GM12878 (cell line): ENCODE data around the gene OOSP4B. TPM values are rescaled to one million over a fixed set of nuclear protein-coding genes. Genes with fewer than 3 reads are reported as not detected.

Experiments used
- ATAC-seq: fragments of 200-7000 bp; cut with Tn5 transposase; 3 replicates; pipeline ENCODE4 v1.9.1; 2020; ENCODE audit warnings: mild to moderate bottlenecking, moderate library complexity
- BruUV-seq: library from RNA; stranded (reverse); fragments of 400-500 nt; replicated peaks from 2 replicates; lab custom pipeline; 2021; lab: Mats Ljungman, UMichigan
- CTCF ChIA-PET: fragments of 300-600 bp; sonication (Branson Sonifier 250); formaldehyde crosslinking; extraction: SDS; loops from one replicate; lab custom pipeline; 2021; ENCODE audit warnings: inconsistent platforms; lab: Yijun Ruan, JAX
- POLR2A ChIA-PET: fragments of 350-600 bp; formaldehyde crosslinking; extraction: SDS; loops from one replicate; lab custom pipeline; 2021; ENCODE audit warnings: inconsistent platforms; lab: Charles Lee
- RAD21 ChIA-PET: fragments of 300-600 bp; sonication (Branson Sonifier 250); formaldehyde crosslinking; loops from one replicate; lab custom pipeline; 2023; ENCODE audit warnings: antibody characterized with exemption; ENCODE audit not compliant: unreplicated experiment; lab: Charles Lee
- SMC1A ChIA-PET: fragments of 300-600 bp; sonication (Branson Sonifier 250); formaldehyde crosslinking; loops from one replicate; lab custom pipeline; 2023; ENCODE audit not compliant: unreplicated experiment, uncharacterized antibody; lab: Charles Lee
- DNase-seq: peaks from one replicate; pipeline ENCODE4 v3.0.0-alpha.2; 2011; ENCODE audit warnings: low read depth, low spot score
- FAIRE-seq: peaks from 3 replicates; lab custom pipeline; 2011; peaks lifted over from hg19 to GRCh38; lab: Jason Lieb, UNC
- H2AFZ ChIP-seq: 2 replicates; pipeline ENCODE4 v1.6.0; 2011; ENCODE audit warnings: low read depth, low read length, control low read depth; ENCODE audit not compliant: control insufficient read depth
- H3K27ac ChIP-seq: 2 replicates; pipeline ENCODE4 v1.5.1; 2011; ENCODE audit warnings: control low read depth; ENCODE audit not compliant: control insufficient read depth, insufficient read depth
- H3K27me3 ChIP-seq, 2 experiments: replicated peaks in 1 of 2; 2 replicates each; pipeline versions ENCODE4 v1.6.0 to v1.6.1; 2011; ENCODE audit warnings: low read length in 1 of 2; ENCODE audit not compliant: control insufficient read depth in 2 of 2, insufficient read depth in 2 of 2
- H3K36me3 ChIP-seq, 2 experiments: 2 replicates each; pipeline ENCODE4 v1.5.1; 2011; ENCODE audit warnings: low read length in 1 of 2; ENCODE audit not compliant: control insufficient read depth in 2 of 2, insufficient read depth in 2 of 2
- H3K4me1 ChIP-seq: 2 replicates; pipeline ENCODE4 v1.6.1; 2011; ENCODE audit warnings: mild to moderate bottlenecking, low read length, moderate library complexity, mixed read lengths; ENCODE audit not compliant: control insufficient read depth, insufficient read depth
- H3K4me2 ChIP-seq: 2 replicates; pipeline ENCODE4 v1.6.0; 2011; ENCODE audit warnings: control low read depth; ENCODE audit not compliant: control insufficient read depth, insufficient read depth
- H3K4me3 ChIP-seq: fragments of 200-600 bp; sonication (generic); 2 replicates; pipeline ENCODE4 v1.5.1; 2016
- H3K79me2 ChIP-seq: 2 replicates; pipeline ENCODE4 v1.6.0; 2011; ENCODE audit warnings: low read length; ENCODE audit not compliant: control insufficient read depth, insufficient read depth
- H3K9ac ChIP-seq: 2 replicates; pipeline ENCODE4 v1.8.0; 2011; ENCODE audit warnings: low read length, control low read depth, mixed read lengths; ENCODE audit not compliant: control insufficient read depth, insufficient read depth
- H3K9me3 ChIP-seq: replicated peaks from 3 replicates; pipeline ENCODE4 v1.5.1; 2011; ENCODE audit warnings: mild to moderate bottlenecking, low read length; ENCODE audit not compliant: control insufficient read depth, insufficient read depth
- H4K20me1 ChIP-seq: 2 replicates; pipeline ENCODE4 v1.6.0; 2011; ENCODE audit not compliant: control insufficient read depth, insufficient read depth
- EZH2 ChIP-seq: IDR thresholded peaks from 2 replicates; pipeline ENCODE4 v1.6.1; 2012; ENCODE audit warnings: low read depth, mild to moderate bottlenecking, control low read depth, inconsistent platforms, low read length, borderline replicate concordance; ENCODE audit not compliant: control insufficient read depth
- JUNB ChIP-seq: IDR thresholded peaks from 2 replicates; pipeline ENCODE4 v1.6.1; 2016; ENCODE audit warnings: antibody characterized with exemption, mild to moderate bottlenecking
- POLR2AphosphoS5 ChIP-seq: IDR thresholded peaks from 2 replicates; pipeline ENCODE4 v1.6.1; 2011; ENCODE audit warnings: mild to moderate bottlenecking, low read length, inconsistent platforms
- SMAD1 ChIP-seq: fragments of 450-650 bp; IDR thresholded peaks from 2 replicates; pipeline ENCODE4 v1.6.1; 2018; ENCODE audit warnings: mild to moderate bottlenecking, low read depth; ENCODE audit not compliant: partially characterized antibody
- WGBS: methylation state at CpG from one replicate; pipeline ENCODE4 v1.1.6; 2016; ENCODE audit warnings: low lambda C conversion rate; ENCODE audit not compliant: insufficient replicate concordance, insufficient coverage; ENCODE audit errors: missing lambda C conversion rate; 5-methylcytosine and 5-hydroxymethylcytosine counted together
- in situ Hi-C: fragments of 300-500 bp; cut with MboI; formaldehyde crosslinking; loops from 9 replicates; pipeline ENCODE4 v1.14.3; 2018; ENCODE audit warnings: mixed read lengths
- intact Hi-C: fragments of 100-400 bp; cut with micrococcal nuclease; formaldehyde crosslinking; loops from one replicate; pipeline ENCODE4 v1.14.2; 2022; ENCODE audit not compliant: unreplicated experiment
- polyA plus RNA-seq, 11 experiments: library from polyadenylated mRNA; depleted of rRNA in 4 of 11; unstranded in 6 of 11; stranded (reverse) in 5 of 11; fragments of >200 nt; fragmentation: Nextera tagmentation in 4 of 11; fragmentation: Illumina TruSeq in 1 of 11; extraction: Ambion mirVana in 4 of 11; extraction: Trizol in 1 of 11; gene quantifications; 1 replicate in 1 of 11; 2 replicates in 10 of 11; pipeline versions ENCODE4 v1.2.1 to v1.2.3, GENCODE V29; 2011 to 2016; ENCODE audit warnings: inconsistent platforms in 2 of 11, missing spikeins in 2 of 11, low read depth in 1 of 11
- total RNA-seq, 4 experiments: library from RNA; depleted of rRNA in 3 of 4; stranded (reverse); fragments of >200 nt in 3 of 4; fragmentation: Illumina TruSeq in 1 of 4; extraction: Trizol in 1 of 4; gene quantifications; 2 replicates each; pipeline versions ENCODE4 v1.2.1 to v1.2.3, GENCODE V29; 2013 to 2021

The OOSP4B gene
- total and polyA plus RNA-seq, 10 of the 15 experiments (the other 5 are each of a cell fraction or from before 2014, with no cell fraction given), result not detected

GRCh38 chr11:60059052-60059451, 42.1 kb downstream of the OOSP4B start:
- WGBS, result 47% methylated on average over 3 of the region's 3 CpGs
- no peak overlapping the region for H2AFZ ChIP-seq
- intact Hi-C loops (no loop called here), in situ Hi-C loops (no loop called here)
- H3K4me3 ChIP-seq, result no peak overlapping the region
- no peak overlapping the region for H3K4me2 ChIP-seq
- no peak overlapping the region for H3K9ac ChIP-seq
- H4K20me1 ChIP-seq, result no peaks in the 10 kb centered on the region
- BruUV-seq, result no TSS peak
- ATAC-seq (peak; percentile 40; the same call in 1 of the 3 replicates), FAIRE-seq (no peak), DNase-seq (no peak)
- H3K27me3 ChIP-seq, result peaks cover 0 to 1% of the 10 kb centered on the region in 2 experiments; a peak in 3 of 4 replicates
- ChIA-PET SMC1A (interaction anchor here (0.9 kb wide), 1 partner anchor 134 kb away, joined by 3 read pairs; no protein-coding TSS in a partner anchor), RAD21 (no interaction called here), CTCF (no interaction called here), POLR2A (no interaction called here)
- no peaks in the 10 kb centered on the region for H3K36me3 ChIP-seq
- no peak overlapping the region for H3K27ac ChIP-seq
- H3K9me3 ChIP-seq, result no peaks in the 10 kb centered on the region
- no peaks in the 10 kb centered on the region for H3K79me2 ChIP-seq
- H3K4me1 ChIP-seq, result no peaks in the 10 kb centered on the region
- TF ChIP-seq POLR2AphosphoS5 (no peak), SMAD1 (no peak), JUNB (peak; percentile 73)

- intact Hi-C loops, result no loop called here
- Histone ChIP-seq H3K9ac (no peak overlapping the region), H3K4me2 (no peak overlapping the region), H3K27me3 (peaks cover 0 to 1% of the 10 kb centered on the region in 2 experiments; a peak in 3 of 4 replicates), H3K9me3 (no peaks in the 10 kb centered on the region), H3K79me2 (no peaks in the 10 kb centered on the region), H2AFZ (no peak overlapping the region), H3K4me3 (no peak overlapping the region), H3K27ac (no peak overlapping the region), H4K20me1 (no peaks in the 10 kb centered on the region), H3K36me3 (no peaks in the 10 kb centered on the region), H3K4me1 (no peaks in the 10 kb centered on the region)
- in situ Hi-C loops, result no loop called here
- SMC1A ChIA-PET, result interaction anchor here (0.9 kb wide), 1 partner anchor 133 kb away, joined by 3 read pairs; no protein-coding TSS in a partner anchor
- POLR2A ChIA-PET, result no interaction called here
- ATAC-seq, result no peak
- 68% methylated on average over 4 of the region's 4 CpGs for WGBS
- no peak for TF ChIP-seq EZH2
- peak; percentile 47 for FAIRE-seq
- no TSS peak for BruUV-seq
- RAD21 ChIA-PET, result no interaction called here
- no peak for DNase-seq
- CTCF ChIA-PET, result no interaction called here
Observed at GRCh38 chr11:60059521-60060240, 42.7 kb downstream of the OOSP4B start.
